Keratinocyte (primary cell): ENCODE data around the gene CHD2. TPM values are rescaled to one million over a fixed set of nuclear protein-coding genes. Genes with fewer than 3 reads are reported as not detected.

Experiments used
- DNase-seq: peaks from one replicate; pipeline ENCODE4 v3.0.0-alpha.2; 2011; ENCODE audit warnings: low read depth, missing footprints, low spot score
- FAIRE-seq: peaks from 2 replicates; lab custom pipeline; 2011; peaks lifted over from hg19 to GRCh38; lab: Jason Lieb, UNC
- H2AFZ ChIP-seq: 2 replicates; pipeline ENCODE4 v1.6.0; 2012; ENCODE audit warnings: low read length, control low read depth, inconsistent platforms; ENCODE audit not compliant: control insufficient read depth
- H3K27ac ChIP-seq: 2 replicates; pipeline ENCODE4 v1.5.1; 2011; ENCODE audit warnings: low read length; ENCODE audit not compliant: control insufficient read depth, insufficient read depth
- H3K27me3 ChIP-seq: 3 replicates; pipeline ENCODE4 v1.6.0; 2011; ENCODE audit warnings: low read length; ENCODE audit not compliant: control insufficient read depth, insufficient read depth; ENCODE audit errors: extremely low read depth
- H3K36me3 ChIP-seq, 2 experiments: 2 replicates in 1 of 2; 3 replicates in 1 of 2; pipeline ENCODE4 v1.5.1; 2011; ENCODE audit warnings: low read length in 2 of 2, mild to moderate bottlenecking in 1 of 2; ENCODE audit not compliant: control insufficient read depth in 2 of 2, insufficient read depth in 2 of 2; ENCODE audit errors: extremely low read depth in 1 of 2
- H3K4me1 ChIP-seq: 3 replicates; pipeline ENCODE4 v1.5.1; 2011; ENCODE audit warnings: low read length; ENCODE audit not compliant: control insufficient read depth, insufficient read depth; ENCODE audit errors: extremely low read depth
- H3K4me2 ChIP-seq: 3 replicates; pipeline ENCODE4 v1.6.0; 2011; ENCODE audit warnings: low read depth, low read length; ENCODE audit not compliant: control insufficient read depth, insufficient read depth; ENCODE audit errors: extremely low read depth
- H3K4me3 ChIP-seq, 3 experiments: fragments of 200-600 bp in 1 of 3; sonication (generic) in 1 of 3; 2 replicates in 2 of 3; 3 replicates in 1 of 3; pipeline ENCODE4 v1.5.1; 2011 to 2016; ENCODE audit warnings: low read length in 3 of 3, mild to moderate bottlenecking in 3 of 3, control low read depth in 2 of 3, inconsistent platforms in 1 of 3, low read depth in 1 of 3, mixed read lengths in 1 of 3, mixed run types in 1 of 3, moderate library complexity in 1 of 3; ENCODE audit not compliant: control insufficient read depth in 2 of 3, insufficient read depth in 2 of 3; ENCODE audit errors: extremely low read depth in 1 of 3
- H3K79me2 ChIP-seq: 2 replicates; pipeline ENCODE4 v1.6.0; 2012; ENCODE audit warnings: low read length; ENCODE audit not compliant: control insufficient read depth, insufficient read depth
- H3K9ac ChIP-seq: 3 replicates; pipeline ENCODE4 v1.6.0; 2011; ENCODE audit warnings: low read length; ENCODE audit not compliant: control insufficient read depth, insufficient read depth; ENCODE audit errors: extremely low read depth
- H3K9me1 ChIP-seq: 3 replicates; pipeline ENCODE4 v1.6.0; 2011; ENCODE audit warnings: low read length; ENCODE audit not compliant: control insufficient read depth, insufficient read depth; ENCODE audit errors: extremely low read depth
- H3K9me3 ChIP-seq: 2 replicates; pipeline ENCODE4 v1.5.1; 2012; ENCODE audit warnings: low read depth, low read length; ENCODE audit not compliant: control insufficient read depth
- H4K20me1 ChIP-seq: 3 replicates; pipeline ENCODE4 v1.6.0; 2011; ENCODE audit warnings: low read length; ENCODE audit not compliant: control insufficient read depth, insufficient read depth; ENCODE audit errors: extremely low read depth
- CTCF ChIP-seq, 3 experiments: IDR thresholded peaks in 1 of 3; conservative IDR thresholded peaks in 1 of 3; optimal IDR thresholded peaks in 1 of 3; 2 replicates in 2 of 3; 3 replicates in 1 of 3; pipeline versions ENCODE3 to v1.5.1; 2011; ENCODE audit warnings: low read length in 3 of 3, mild to moderate bottlenecking in 3 of 3, moderate library complexity in 2 of 3, control low read depth in 1 of 3, inconsistent platforms in 1 of 3; ENCODE audit not compliant: insufficient read depth in 2 of 3; ENCODE audit errors: extremely low read depth in 1 of 3
- EZH2 ChIP-seq: IDR thresholded peaks from one replicate; pipeline ENCODE4 v1.6.1; 2012; ENCODE audit warnings: inconsistent platforms, mild to moderate bottlenecking, low read length, moderate library complexity
- dilution Hi-C: fragments of 300-500 bp; cut with MboI; formaldehyde crosslinking; loops from one replicate; pipeline ENCODE4 v1.7.0; 2020; ENCODE audit warnings: low sequenced_read_pairs; ENCODE audit not compliant: extremely low pct_ligation_motif_present
- polyA plus RNA-seq, 5 experiments: library from polyadenylated mRNA; depleted of rRNA in 3 of 5; stranded (reverse) in 3 of 5; stranded (forward) in 1 of 5; unstranded in 1 of 5; fragments of >200 nt; gene quantifications; 1 replicate in 1 of 5; 2 replicates in 3 of 5; 3 replicates in 1 of 5; pipeline versions ENCODE4 v1.2.1 to v1.2.3, GENCODE V29; 2011 to 2012; ENCODE audit warnings: missing spikeins in 2 of 5, low read depth in 1 of 5, low replicate concordance in 1 of 5

CHD2 gene
- polyA plus RNA-seq, 1 donor (not counting 4 experiments of a cell fraction or from before 2014, with no cell fraction given) = 62.0 TPM

DNA sequence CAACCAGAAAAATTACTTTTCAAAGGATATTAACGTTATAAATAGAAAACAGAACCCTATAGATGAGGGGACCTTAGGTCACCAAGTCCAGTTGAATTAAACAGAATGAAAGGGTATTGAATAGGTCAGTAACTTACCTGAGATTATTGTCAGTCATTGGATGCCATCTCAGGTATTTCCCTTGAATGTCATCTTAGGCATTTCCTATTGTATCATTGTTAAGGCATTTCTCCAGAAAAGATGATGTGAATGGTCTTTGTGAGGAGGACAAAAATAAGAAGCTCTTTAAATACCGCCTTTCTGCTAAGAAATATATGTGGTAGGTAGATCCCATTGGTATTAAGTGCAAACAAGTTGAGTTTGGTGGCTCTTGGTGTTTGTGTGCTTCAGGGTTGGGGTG is 55.6 kb downstream of the CHD2 start:
- DNase-seq (no peak), FAIRE-seq (no peak)
- Histone ChIP-seq H3K9me1 (no peaks in the 10 kb centered on the region), H3K27ac (no peak overlapping the region), H3K27me3 (no peaks in the 10 kb centered on the region), H3K4me2 (no peak overlapping the region), H3K36me3 (peaks cover 15 to 34% of the 10 kb centered on the region in 2 experiments), H3K4me3 (no peak overlapping the region), H3K9ac (no peak overlapping the region), H3K9me3 (no peaks in the 10 kb centered on the region), H3K79me2 (peaks cover 46% of the 10 kb centered on the region), H3K4me1 (no peaks in the 10 kb centered on the region), H2AFZ (no peak overlapping the region), H4K20me1 (no peaks in the 10 kb centered on the region)
- dilution Hi-C loops = no loop called here
- no peak for TF ChIP-seq CTCF (optimal IDR thresholded peaks at IDR 0.05 in 1 of 3, IDR thresholded peaks at IDR 0.05 in 1 of 3, conservative IDR thresholded peaks at IDR 0.05 in 1 of 3; ENCODE audit: extremely low read depth in 1 of 3, insufficient read depth in 2 of 3, low read length in 3 of 3)
- no peak for TF ChIP-seq EZH2

- DNase-seq = no peak
- dilution Hi-C loops = no loop called here
- no peak overlapping the region for H3K27ac ChIP-seq
Observed at GRCh38 chr15:92958105-92958504, 58.0 kb downstream of the CHD2 start.

More at GRCh38 chr15:92958105-92958504, 58.0 kb downstream of the CHD2 start:
- Histone ChIP-seq H3K4me2 (no peak overlapping the region), H2AFZ (no peak overlapping the region), H3K9ac (no peak overlapping the region), H3K27me3 (no peaks in the 10 kb centered on the region), H3K9me1 (no peaks in the 10 kb centered on the region), H3K9me3 (no peaks in the 10 kb centered on the region), H4K20me1 (no peaks in the 10 kb centered on the region), H3K79me2 (peaks cover 67% of the 10 kb centered on the region), H3K4me1 (no peaks in the 10 kb centered on the region), H3K4me3 (no peak overlapping the region), H3K36me3 (peaks cover 13 to 34% of the 10 kb centered on the region in 2 experiments)
- FAIRE-seq = no peak
- TF ChIP-seq CTCF (optimal IDR thresholded peaks at IDR 0.05 in 1 of 3, IDR thresholded peaks at IDR 0.05 in 1 of 3, conservative IDR thresholded peaks at IDR 0.05 in 1 of 3; ENCODE audit: extremely low read depth in 1 of 3, insufficient read depth in 2 of 3, low read length in 3 of 3) = no peak
- TF ChIP-seq EZH2 = no peak
